ENCODE data around the gene BMP8A.

BMP8A gene

DNA sequence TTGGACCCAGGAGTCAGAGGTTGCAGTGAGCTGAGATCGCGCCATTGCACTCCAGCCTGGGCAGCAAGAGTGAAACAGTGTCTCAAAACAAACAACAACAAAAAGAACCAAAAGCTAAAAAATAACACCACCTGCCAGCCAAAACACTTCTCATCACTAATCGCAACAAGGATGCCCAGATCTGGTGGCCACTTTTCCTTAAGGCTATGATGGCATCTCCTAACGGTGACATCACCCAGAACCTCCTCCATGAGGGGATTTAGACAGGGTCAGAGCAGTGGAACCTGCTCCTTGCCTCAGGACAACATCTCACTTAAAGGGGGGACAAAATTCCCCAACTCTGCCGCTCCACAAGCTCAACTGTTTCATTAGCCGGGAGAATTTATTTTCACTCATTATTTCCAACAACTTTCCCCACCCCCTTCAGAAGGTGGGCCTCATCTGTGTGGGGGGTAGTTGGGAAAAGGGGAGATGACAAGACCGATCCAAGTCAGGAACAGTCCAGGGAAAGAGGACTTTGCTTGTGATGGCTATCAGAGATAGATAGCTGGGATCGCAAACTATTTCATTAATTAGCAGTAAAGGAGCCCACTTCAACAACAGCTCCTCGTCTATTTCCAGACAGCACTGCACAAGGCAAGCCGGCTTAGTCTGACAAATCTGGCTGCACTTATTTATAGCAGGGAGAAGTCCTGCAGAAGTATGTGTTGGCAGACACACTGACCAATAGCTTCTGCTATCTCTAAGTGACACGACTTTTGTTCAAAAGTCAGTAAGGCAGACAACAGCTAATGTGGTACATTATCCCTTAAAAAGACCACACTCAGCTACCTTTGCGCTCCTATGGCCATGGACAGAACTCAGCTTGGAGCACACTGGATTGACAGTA is 82.5 kb downstream of the BMP8A start:
- H3K27ac ChIP-seq (replicated peaks) = no peak overlapping the region
- no peak for TF ChIP-seq POLR2AphosphoS5 (IDR thresholded peaks at IDR 0.05; ENCODE audit: low read depth)
- no peak for TF ChIP-seq GABPA (IDR thresholded peaks at IDR 0.05; ENCODE audit: low read depth)
- TF ChIP-seq, protein P1, sequence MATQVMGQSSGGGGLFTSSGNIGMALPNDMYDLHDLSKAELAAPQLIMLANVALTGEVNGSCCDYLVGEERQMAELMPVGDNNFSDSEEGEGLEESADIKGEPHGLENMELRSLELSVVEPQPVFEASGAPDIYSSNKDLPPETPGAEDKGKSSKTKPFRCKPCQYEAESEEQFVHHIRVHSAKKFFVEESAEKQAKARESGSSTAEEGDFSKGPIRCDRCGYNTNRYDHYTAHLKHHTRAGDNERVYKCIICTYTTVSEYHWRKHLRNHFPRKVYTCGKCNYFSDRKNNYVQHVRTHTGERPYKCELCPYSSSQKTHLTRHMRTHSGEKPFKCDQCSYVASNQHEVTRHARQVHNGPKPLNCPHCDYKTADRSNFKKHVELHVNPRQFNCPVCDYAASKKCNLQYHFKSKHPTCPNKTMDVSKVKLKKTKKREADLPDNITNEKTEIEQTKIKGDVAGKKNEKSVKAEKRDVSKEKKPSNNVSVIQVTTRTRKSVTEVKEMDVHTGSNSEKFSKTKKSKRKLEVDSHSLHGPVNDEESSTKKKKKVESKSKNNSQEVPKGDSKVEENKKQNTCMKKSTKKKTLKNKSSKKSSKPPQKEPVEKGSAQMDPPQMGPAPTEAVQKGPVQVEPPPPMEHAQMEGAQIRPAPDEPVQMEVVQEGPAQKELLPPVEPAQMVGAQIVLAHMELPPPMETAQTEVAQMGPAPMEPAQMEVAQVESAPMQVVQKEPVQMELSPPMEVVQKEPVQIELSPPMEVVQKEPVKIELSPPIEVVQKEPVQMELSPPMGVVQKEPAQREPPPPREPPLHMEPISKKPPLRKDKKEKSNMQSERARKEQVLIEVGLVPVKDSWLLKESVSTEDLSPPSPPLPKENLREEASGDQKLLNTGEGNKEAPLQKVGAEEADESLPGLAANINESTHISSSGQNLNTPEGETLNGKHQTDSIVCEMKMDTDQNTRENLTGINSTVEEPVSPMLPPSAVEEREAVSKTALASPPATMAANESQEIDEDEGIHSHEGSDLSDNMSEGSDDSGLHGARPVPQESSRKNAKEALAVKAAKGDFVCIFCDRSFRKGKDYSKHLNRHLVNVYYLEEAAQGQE (IDR thresholded peaks at IDR 0.05; ENCODE audit: insufficient replicate concordance, low read depth) = no peak
- TF ChIP-seq, protein P2, sequence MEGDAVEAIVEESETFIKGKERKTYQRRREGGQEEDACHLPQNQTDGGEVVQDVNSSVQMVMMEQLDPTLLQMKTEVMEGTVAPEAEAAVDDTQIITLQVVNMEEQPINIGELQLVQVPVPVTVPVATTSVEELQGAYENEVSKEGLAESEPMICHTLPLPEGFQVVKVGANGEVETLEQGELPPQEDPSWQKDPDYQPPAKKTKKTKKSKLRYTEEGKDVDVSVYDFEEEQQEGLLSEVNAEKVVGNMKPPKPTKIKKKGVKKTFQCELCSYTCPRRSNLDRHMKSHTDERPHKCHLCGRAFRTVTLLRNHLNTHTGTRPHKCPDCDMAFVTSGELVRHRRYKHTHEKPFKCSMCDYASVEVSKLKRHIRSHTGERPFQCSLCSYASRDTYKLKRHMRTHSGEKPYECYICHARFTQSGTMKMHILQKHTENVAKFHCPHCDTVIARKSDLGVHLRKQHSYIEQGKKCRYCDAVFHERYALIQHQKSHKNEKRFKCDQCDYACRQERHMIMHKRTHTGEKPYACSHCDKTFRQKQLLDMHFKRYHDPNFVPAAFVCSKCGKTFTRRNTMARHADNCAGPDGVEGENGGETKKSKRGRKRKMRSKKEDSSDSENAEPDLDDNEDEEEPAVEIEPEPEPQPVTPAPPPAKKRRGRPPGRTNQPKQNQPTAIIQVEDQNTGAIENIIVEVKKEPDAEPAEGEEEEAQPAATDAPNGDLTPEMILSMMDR (IDR thresholded peaks at IDR 0.05; ENCODE audit: insufficient read depth, low read length) = no peak
- TF ChIP-seq SPI1 (IDR thresholded peaks at IDR 0.05; ENCODE audit: borderline replicate concordance, low read depth) = no peak
- DNase-seq (ENCODE audit: low read depth in 1 of 2, low spot score in 1 of 2) = peak in 1 of 2 experiments; percentile 5

DNA sequence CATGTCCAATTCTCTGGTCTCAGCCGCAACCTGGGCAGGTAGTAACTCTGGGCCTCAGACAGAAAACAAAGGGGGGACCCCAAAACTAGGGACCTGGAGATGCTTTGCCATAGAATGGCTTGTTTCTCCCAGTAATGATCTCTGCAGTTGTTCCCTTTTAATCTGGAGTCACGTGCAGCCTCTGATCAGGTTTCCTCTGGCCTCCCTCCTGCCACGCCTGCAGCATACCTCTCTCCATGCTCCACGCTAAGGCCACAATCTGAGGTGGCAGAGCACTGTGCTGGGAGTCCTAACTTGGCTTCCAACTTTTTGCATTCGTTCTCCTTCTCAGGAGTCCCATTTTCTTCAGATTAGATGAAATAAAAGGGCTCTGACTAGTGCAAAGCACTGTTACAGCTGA is 83.2 kb downstream of the BMP8A start:
- peak in 1 of 2 experiments; percentile 35 for DNase-seq (ENCODE audit: low read depth in 1 of 2, low spot score in 1 of 2)
- TF ChIP-seq POLR2AphosphoS5 (IDR thresholded peaks at IDR 0.05; ENCODE audit: low read depth) (no peak), GABPA (IDR thresholded peaks at IDR 0.05; ENCODE audit: low read depth) (no peak), SPI1 (IDR thresholded peaks at IDR 0.05; ENCODE audit: borderline replicate concordance, low read depth) (no peak)
- TF ChIP-seq, protein P2 (IDR thresholded peaks at IDR 0.05; ENCODE audit: insufficient read depth, low read length) = no peak
- TF ChIP-seq, protein P1 (IDR thresholded peaks at IDR 0.05; ENCODE audit: insufficient replicate concordance, low read depth) = no peak
- Histone ChIP-seq H3K4me3 (replicated peaks; ENCODE audit: insufficient read depth, low read length) (peak overlapping the region; percentile 87), H3K27me3 (ENCODE audit: insufficient read depth, poor library complexity, severe bottlenecking) (no peaks in the 10 kb centered on the region), H3K27ac (replicated peaks) (peak overlapping the region; percentile 83)

More for the DNA sequence above, 82.5 kb downstream of the BMP8A start:
- Histone ChIP-seq H3K4me3 (replicated peaks; ENCODE audit: insufficient read depth, low read length) (peak overlapping the region; percentile 87), H3K27me3 (ENCODE audit: insufficient read depth, poor library complexity, severe bottlenecking) (no peaks in the 10 kb centered on the region)
